ENCODE measurements around the gene RHBDD2. TPM values are rescaled to one million over a fixed set of nuclear protein-coding genes. Genes with fewer than 3 reads are reported as not detected.

RHBDD2 gene
- total and polyA plus RNA-seq, 2 donors (not counting 3 experiments of a cell fraction or from before 2014, with no cell fraction given): 36.7 to 99.2 TPM

- Histone ChIP-seq H3K4me1 (ENCODE audit: control insufficient read depth, extremely low read depth, insufficient read depth, low read length) (peaks cover 17% of the 10 kb centered on the region), H3K9me1 (replicated peaks; ENCODE audit: control insufficient read depth, extremely low read depth, insufficient read depth, low read length) (no peaks in the 10 kb centered on the region), H2AFZ (ENCODE audit: low read depth, low read length) (no peak overlapping the region), H3K79me2 (ENCODE audit: control insufficient read depth, insufficient read depth, low read length) (peaks cover 12% of the 10 kb centered on the region), H3K9ac (replicated peaks; ENCODE audit: extremely low read depth, insufficient read depth, low read length) (no peak overlapping the region), H4K20me1 (replicated peaks; ENCODE audit: control insufficient read depth, extremely low read depth, insufficient read depth, low read length) (no peaks in the 10 kb centered on the region), H3K36me3 (ENCODE audit: control insufficient read depth in 2 of 2, extremely low read depth in 1 of 2, insufficient read depth in 2 of 2, low read length in 2 of 2) (no peaks in the 10 kb centered on the region), H3K9me3 (replicated peaks; ENCODE audit: control insufficient read depth, insufficient read depth, low read length) (no peaks in the 10 kb centered on the region), H3K4me2 (ENCODE audit: insufficient read depth, low read length) (no peak overlapping the region), H3K27me3 (ENCODE audit: control insufficient read depth in 2 of 2, insufficient read depth in 2 of 2, low read length in 2 of 2) (no peaks in the 10 kb centered on the region), H3K27ac (ENCODE audit: insufficient read depth, low read depth, low read length) (no peak overlapping the region), H3K4me3 (replicated peaks in 1 of 3; ENCODE audit: insufficient read depth in 1 of 3, low read depth in 1 of 3, low read length in 3 of 3) (no peak overlapping the region)
- dilution Hi-C loops (cut with MboI; ENCODE audit: extremely low pct_ligation_motif_present, low sequenced_read_pairs): no loop called here
- ChIA-PET POLR2A (no interaction called here), CTCF (interaction anchor here (1.0 to 1.5 kb wide), 2 partner anchors 10 to 144 kb away, joined by 3 to 5 read pairs; no protein-coding TSS in a partner anchor)
- no peak for TF ChIP-seq MYC (IDR thresholded peaks at IDR 0.05; ENCODE audit: low read depth, low read length)
- TF ChIP-seq POLR2A (IDR thresholded peaks at IDR 0.05; ENCODE audit: low read depth, low read length): no peak
- no peak for TF ChIP-seq POLR2AphosphoS5 (IDR thresholded peaks at IDR 0.05; ENCODE audit: insufficient read depth, low read depth, low read length)
- TF ChIP-seq EZH2 (IDR thresholded peaks at IDR 0.05; ENCODE audit: borderline replicate concordance, low read depth, low read length, severe bottlenecking): no peak
- no peak for TF ChIP-seq CTCF (IDR thresholded peaks at IDR 0.05; ENCODE audit: extremely low read depth in 1 of 2, insufficient read depth in 1 of 2, low read depth in 1 of 2, low read length in 2 of 2)
- TF ChIP-seq FOS (IDR thresholded peaks at IDR 0.05; ENCODE audit: borderline replicate concordance, insufficient read depth, low read length): no peak
- FAIRE-seq: no peak
- no TSS peak for BruUV-seq (replicated peaks)
- no peak for DNase-seq (ENCODE audit: low read depth, low spot score)
- intact Hi-C loops (cut with micrococcal nuclease): no loop called here
These were observed 2.5 kb upstream of the RHBDD2 start for GRCh38 chr7:75876126-75876881.
